K562 treated with DMSO at 1 percent for 12 hours (cell line): ENCODE measurements around the gene OSBPL3. TPM values are rescaled to one million over a fixed set of nuclear protein-coding genes. Genes with fewer than 3 reads are reported as not detected.

Source experiments
- total RNA-seq: library from RNA; unstranded; fragments of 300-600 nt; gene quantifications from 2 replicates; pipeline ENCODE4 v1.2.3, GENCODE V29; 2022; ENCODE audit not compliant: insufficient read depth

The OSBPL3 gene
- 2.3 and 21.3 TPM in 2 replicates for total RNA-seq

GRCh38 chr7:24979863-24980533, at the start of gene OSBPL3:
Gene OSBPL3, minus strand, starts transcription at chr7:24980178. Its CDS starts 87,706 bp downstream, at chr7:24892472.

GRCh38 chr7:24757353-24758275, 222.4 kb downstream of the OSBPL3 start, which contains the start of gene GSDME:
Gene GSDME, minus strand, starts transcription at chr7:24757464. Its CDS starts 7,690 bp downstream, at chr7:24749774.

Other genes with a start within 250 kb of the OSBPL3 start
- gene GSDME, start 222.7 kb downstream of the OSBPL3 start, total RNA-seq, result 5.6 and 11.4 TPM in 2 replicates
- gene CYCS, start 145.1 kb upstream of the OSBPL3 start, total RNA-seq, result 72.3 and 82.7 TPM in 2 replicates
- gene NPVF, start 248.3 kb upstream of the OSBPL3 start, total RNA-seq, result not detected in 2 replicates